GM18951 (cell line): ENCODE data around the gene PPP1CB.

Experiments used
- POLR2A ChIP-seq: IDR thresholded peaks from 4 replicates; pipeline ENCODE4 v1.6.1; 2011; ENCODE audit warnings: mild to moderate bottlenecking; ENCODE audit not compliant: insufficient read length, insufficient read depth; ENCODE audit errors: extremely low read depth
- in situ Hi-C: fragments of 300-500 bp; cut with MboI; formaldehyde crosslinking; loops from one replicate; pipeline ENCODE4 v1.12.0; 2022; ENCODE audit warnings: low sequenced_read_pairs, mixed read lengths, inconsistent platforms; ENCODE audit not compliant: unreplicated experiment

The PPP1CB gene

DNA sequence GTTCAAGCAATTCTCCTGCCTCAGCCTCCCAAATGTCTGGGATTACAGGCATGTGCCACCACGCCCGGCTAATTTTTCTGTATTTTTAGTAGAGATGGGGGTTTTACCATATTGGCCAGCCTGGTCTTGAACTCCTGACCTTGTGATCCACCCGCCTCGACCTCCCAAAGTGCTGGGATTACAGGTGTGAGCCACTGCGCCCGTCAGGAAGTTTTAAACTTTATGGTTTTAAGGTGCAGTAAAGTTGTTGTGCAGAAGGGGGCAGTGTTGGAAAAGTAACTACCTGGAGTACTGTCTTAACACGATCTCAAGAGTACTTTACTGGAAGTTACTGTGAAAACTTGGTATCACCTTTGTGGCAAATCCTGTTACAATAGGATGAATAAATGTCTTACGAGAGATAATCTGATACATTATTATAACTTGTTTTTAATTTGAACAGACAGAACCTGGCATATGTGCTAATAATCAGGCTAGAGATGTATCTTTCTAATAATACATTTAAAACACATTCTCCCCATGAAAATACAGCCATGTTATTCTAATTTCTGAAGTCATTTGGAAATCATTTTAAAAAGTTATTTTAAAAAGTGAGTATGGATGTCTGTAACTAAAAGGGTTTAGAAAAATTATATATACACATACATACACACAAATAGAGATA is 69.8 kb downstream of the PPP1CB start:
- no peak for TF ChIP-seq POLR2A
- in situ Hi-C loops, result no loop called here

DNA sequence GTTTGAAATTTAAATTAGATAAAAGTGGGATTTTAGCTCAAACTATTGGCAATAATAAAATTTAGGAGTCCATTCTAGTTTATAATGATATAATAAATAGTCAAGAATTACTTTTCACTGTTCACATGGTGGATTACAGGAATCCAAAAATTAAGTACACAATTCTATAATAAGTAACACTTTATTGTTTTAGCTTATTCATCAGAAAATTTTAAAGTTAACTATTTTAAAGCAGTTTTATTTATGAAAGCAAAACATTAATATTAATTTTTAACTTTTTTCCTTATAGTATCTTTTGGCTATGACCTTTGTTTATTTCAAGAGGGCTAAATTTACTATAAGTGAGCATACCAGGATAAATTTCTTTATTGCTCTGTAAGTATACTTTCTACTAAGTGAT is 70.4 kb downstream of the PPP1CB start:
- in situ Hi-C loops, result no loop called here
- TF ChIP-seq POLR2A, result no peak

GRCh38 chr2:28824207-28824606 is 72.6 kb downstream of the PPP1CB start:
- TF ChIP-seq POLR2A, result no peak
- in situ Hi-C loops, result no loop called here

DNA sequence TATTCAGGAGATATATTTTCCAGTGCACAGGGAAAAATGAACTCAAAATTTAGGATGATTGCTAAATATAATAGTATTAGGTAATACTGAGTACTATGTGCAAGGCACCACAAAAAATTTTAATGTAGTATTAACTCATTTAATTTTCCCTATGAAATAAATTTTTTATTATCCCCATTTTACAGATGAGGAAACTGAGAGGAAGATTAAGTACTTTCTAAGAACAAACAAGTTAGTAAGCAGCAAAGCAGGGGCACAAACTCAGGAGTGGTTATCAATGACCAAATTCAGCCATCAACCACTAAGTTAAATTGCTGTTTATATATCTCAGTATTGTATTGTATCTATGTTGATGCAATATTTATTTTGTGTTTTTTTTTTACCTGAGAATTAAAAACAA is 73.2 kb downstream of the PPP1CB start:
- no peak for TF ChIP-seq POLR2A
- in situ Hi-C loops, result no loop called here

- TF ChIP-seq POLR2A, result no peak
- in situ Hi-C loops, result no loop called here
Observed at GRCh38 chr2:28828382-28828781, 76.8 kb downstream of the PPP1CB start.

DNA sequence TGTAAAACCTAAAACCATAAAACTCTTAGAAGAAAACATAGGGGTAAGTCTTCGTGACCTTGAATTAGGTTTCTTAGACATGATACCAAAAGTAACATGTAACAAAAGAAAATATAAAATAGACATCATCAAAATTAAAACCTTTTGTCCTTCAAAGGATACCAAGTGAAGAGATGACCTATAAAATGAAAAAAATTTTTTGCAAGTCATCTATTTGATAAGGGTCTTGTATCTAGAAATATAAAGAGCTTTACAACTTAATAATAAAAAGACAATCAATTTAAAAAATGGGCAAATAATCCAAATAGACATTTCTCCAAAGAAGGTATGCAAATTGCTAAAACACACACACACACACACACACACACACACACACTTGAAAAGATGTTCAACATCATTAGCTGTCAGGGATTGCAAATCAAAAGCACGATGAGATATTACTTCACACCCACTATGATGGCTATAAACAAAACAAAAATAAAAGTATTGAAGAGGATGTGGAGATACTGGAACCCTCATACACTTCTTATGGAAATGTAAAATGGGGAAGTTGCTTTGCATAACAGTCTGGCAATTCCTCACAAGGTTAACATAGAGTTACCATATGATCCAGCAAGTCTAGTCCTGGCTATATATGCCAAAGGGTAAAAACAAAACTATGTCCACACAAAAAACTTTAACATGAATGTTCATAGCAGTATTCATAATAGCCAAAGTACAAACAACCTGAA is 82.3 kb downstream of the PPP1CB start:
- TF ChIP-seq POLR2A, result no peak
- in situ Hi-C loops, result no loop called here

DNA sequence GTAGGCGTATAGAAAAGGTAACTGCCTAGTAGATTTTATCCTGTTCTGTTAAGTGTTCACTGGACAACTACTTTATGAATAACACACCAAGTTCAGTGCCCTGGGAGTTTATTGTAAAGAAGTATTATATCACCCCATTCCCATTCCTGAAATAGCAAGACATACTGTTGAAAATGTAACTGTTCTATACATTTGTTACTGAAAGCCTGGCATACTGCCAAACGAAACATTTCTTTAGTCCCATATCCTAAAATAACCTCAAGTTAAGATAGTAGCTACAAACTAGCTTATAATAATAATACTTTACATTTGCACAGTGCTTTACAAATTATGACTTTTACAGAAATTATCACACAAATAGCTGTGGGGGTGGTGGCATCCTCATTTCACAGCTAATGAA is 84.2 kb downstream of the PPP1CB start:
- TF ChIP-seq POLR2A, result no peak
- in situ Hi-C loops, result no loop called here

GRCh38 chr2:28838971-28839370 is 87.3 kb downstream of the PPP1CB start:
- in situ Hi-C loops, result no loop called here

GRCh38 chr2:28842042-28842441 is 90.4 kb downstream of the PPP1CB start:
- no peak for TF ChIP-seq POLR2A
- in situ Hi-C loops, result no loop called here

More at GRCh38 chr2:28838971-28839370, 87.3 kb downstream of the PPP1CB start:
- no peak for TF ChIP-seq POLR2A
